Neural progenitor cell (in vitro differentiated cells): ENCODE data around the gene HS6ST3. TPM values are rescaled to one million over a fixed set of nuclear protein-coding genes. Genes with fewer than 3 reads are reported as not detected.
"Not testable (repeated sequence)": the region's sequence is repeated elsewhere in the genome, so short reads cannot be mapped to it uniquely, and the experiment has no call there.

ENCODE experiments used
- DNase-seq: peaks from one replicate; pipeline ENCODE4 v3.0.0-alpha.2; 2016; ENCODE audit warnings: low spot score
- H2AFZ ChIP-seq: fragments of 200-600 bp; sonication (generic); replicated peaks from 2 replicates; pipeline ENCODE4 v1.6.1; 2016; ENCODE audit warnings: antibody characterized with exemption
- H3F3A ChIP-seq: fragments of 200-600 bp; sonication (generic); 2 replicates; pipeline ENCODE4 v1.6.1; 2016; ENCODE audit warnings: antibody characterized with exemption, low read depth
- H3K27ac ChIP-seq: fragments of 200-600 bp; sonication (generic); 2 replicates; pipeline ENCODE4 v1.5.1; 2016; ENCODE audit warnings: mild to moderate bottlenecking
- H3K27me3 ChIP-seq: fragments of 200-600 bp; sonication (generic); 2 replicates; pipeline ENCODE4 v1.6.1; 2016; ENCODE audit warnings: mild to moderate bottlenecking, moderate library complexity
- H3K36me3 ChIP-seq: fragments of 200-600 bp; sonication (generic); 2 replicates; pipeline ENCODE4 v1.5.1; 2016
- H3K4me1 ChIP-seq: fragments of 200-600 bp; sonication (generic); 2 replicates; pipeline ENCODE4 v1.6.1; 2016; ENCODE audit warnings: mixed run types
- H3K4me2 ChIP-seq: fragments of 200-600 bp; sonication (generic); 2 replicates; pipeline ENCODE4 v1.6.1; 2016
- H3K4me3 ChIP-seq: fragments of 200-600 bp; sonication (generic); 2 replicates; pipeline ENCODE4 v1.5.1; 2016
- H3K79me2 ChIP-seq: fragments of 200-600 bp; sonication (generic); 2 replicates; pipeline ENCODE4 v1.6.1; 2016; ENCODE audit warnings: low read depth
- H3K9ac ChIP-seq: fragments of 200-600 bp; sonication (generic); 2 replicates; pipeline ENCODE4 v1.6.1; 2016
- H3K9me3 ChIP-seq: fragments of 200-600 bp; sonication (generic); 2 replicates; pipeline ENCODE4 v1.5.1; 2016; ENCODE audit warnings: low read depth
- H4K20me1 ChIP-seq: fragments of 200-600 bp; sonication (generic); 2 replicates; pipeline ENCODE4 v1.6.1; 2016; ENCODE audit warnings: low read depth
- H3K27ac Mint-ChIP-seq: 3 replicates; pipeline ENCODE4 v1.8.0; 2021; ENCODE audit warnings: mixed read lengths
- H3K27me3 Mint-ChIP-seq: 2 replicates; pipeline ENCODE4 v1.8.0; 2022; ENCODE audit warnings: low read depth, mild to moderate bottlenecking, inconsistent platforms, moderate library complexity, mixed read lengths; ENCODE audit not compliant: insufficient read depth
- H3K36me3 Mint-ChIP-seq: 3 replicates; pipeline ENCODE4 v1.8.0; 2021; ENCODE audit warnings: mixed read lengths
- H3K4me1 Mint-ChIP-seq: 3 replicates; pipeline ENCODE4 v1.8.0; 2021; ENCODE audit warnings: mixed read lengths
- H3K4me3 Mint-ChIP-seq: 3 replicates; pipeline ENCODE4 v1.8.0; 2021; ENCODE audit warnings: mild to moderate bottlenecking, moderate library complexity, mixed read lengths
- H3K9me3 Mint-ChIP-seq: 3 replicates; pipeline ENCODE4 v1.8.0; 2020; ENCODE audit warnings: mixed read lengths
- EZH2 ChIP-seq: fragments of 200-600 bp; sonication (generic); IDR thresholded peaks from 2 replicates; pipeline ENCODE4 v1.6.1; 2017; ENCODE audit warnings: antibody characterized with exemption, mild to moderate bottlenecking, moderate library complexity
- EZH2phosphoT487 ChIP-seq: fragments of 200-600 bp; sonication (generic); IDR thresholded peaks from 2 replicates; pipeline ENCODE4 v1.6.1; 2017; ENCODE audit warnings: antibody characterized with exemption
- total RNA-seq: library from RNA; depleted of rRNA; stranded (reverse); fragments of >200 nt; gene quantifications from 2 replicates; pipeline ENCODE4 v1.2.3, GENCODE V29; 2015; ENCODE audit warnings: low replicate concordance
- TF ChIP-seq, protein P1 (sequence below): fragments of 200-600 bp; sonication (generic); IDR thresholded peaks from 2 replicates; pipeline ENCODE4 v1.5.1; 2017; ENCODE audit warnings: antibody characterized with exemption, mild to moderate bottlenecking

The HS6ST3 gene
- total RNA-seq, 1 donor from 2014 or later: 0.39 TPM

DNA sequence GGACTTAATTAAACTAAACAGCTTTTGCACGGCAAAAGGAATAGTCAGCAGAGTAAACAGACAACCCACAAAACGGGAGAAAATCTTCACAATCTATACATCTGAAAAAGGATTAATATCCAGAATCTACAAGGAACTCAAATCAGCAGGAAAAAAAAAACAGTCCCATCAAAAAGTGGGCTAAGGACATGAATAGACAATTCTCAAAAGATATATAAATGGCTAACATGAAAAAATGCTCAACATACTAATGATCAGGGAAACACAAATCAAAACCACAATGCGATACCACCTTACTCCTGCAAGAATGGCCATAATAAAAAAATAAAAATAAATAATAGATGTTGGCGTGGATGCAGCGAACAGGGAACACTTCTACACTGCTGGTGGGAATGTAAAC lies 38.4 kb upstream of the HS6ST3 start:
- DNase-seq, H3F3A ChIP-seq, H3K27ac ChIP-seq, H3K9me3 ChIP-seq, H3K4me1 Mint-ChIP-seq, H3K4me3 ChIP-seq, H3K36me3 ChIP-seq, H2AFZ ChIP-seq, H4K20me1 ChIP-seq, H3K9ac ChIP-seq, H3K4me1 ChIP-seq, H3K27ac Mint-ChIP-seq, H3K27me3 Mint-ChIP-seq, H3K27me3 ChIP-seq: not testable (repeated sequence)
- H3K36me3 Mint-ChIP-seq: peaks cover 19% of the 10 kb centered on the region
- H3K4me2 ChIP-seq: peak overlapping the region; percentile 87
- peaks cover 63% of the 10 kb centered on the region for H3K79me2 ChIP-seq
- peak overlapping the region; percentile 99 for H3K4me3 Mint-ChIP-seq
- peaks cover 30% of the 10 kb centered on the region for H3K9me3 Mint-ChIP-seq

DNA sequence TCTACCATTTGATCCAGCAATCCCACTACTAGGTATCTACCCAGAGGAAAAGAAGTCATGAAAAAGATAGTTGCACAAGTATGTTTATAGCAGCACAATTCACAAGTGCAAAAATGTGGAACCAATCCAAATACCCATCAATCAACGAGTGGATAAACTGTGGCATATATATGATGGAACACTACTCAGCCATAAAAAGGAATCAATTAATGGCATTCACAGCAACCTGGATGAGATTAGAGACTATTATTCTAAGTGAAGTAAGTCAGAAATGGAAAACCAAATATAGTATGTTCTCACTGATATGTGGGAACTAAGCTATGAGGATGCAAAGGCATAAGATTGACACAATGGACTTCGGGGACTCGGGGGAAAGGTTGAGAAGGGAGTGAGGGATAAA lies 38.0 kb upstream of the HS6ST3 start:
- H3K9ac ChIP-seq, H4K20me1 ChIP-seq, DNase-seq, H3K27me3 ChIP-seq, H3K4me1 Mint-ChIP-seq, H3K27me3 Mint-ChIP-seq, H2AFZ ChIP-seq, H3F3A ChIP-seq, H3K27ac ChIP-seq, H3K9me3 ChIP-seq, H3K4me1 ChIP-seq, H3K36me3 ChIP-seq, H3K27ac Mint-ChIP-seq: not testable (repeated sequence)
- Histone ChIP-seq H3K4me2 (peak overlapping the region; percentile 87), H3K4me3 (peak overlapping the region; percentile 88), H3K79me2 (peaks cover 58% of the 10 kb centered on the region)
- peaks cover 30% of the 10 kb centered on the region for H3K9me3 Mint-ChIP-seq
- peaks cover 19% of the 10 kb centered on the region for H3K36me3 Mint-ChIP-seq
- peak overlapping the region; percentile 99 for H3K4me3 Mint-ChIP-seq

DNA sequence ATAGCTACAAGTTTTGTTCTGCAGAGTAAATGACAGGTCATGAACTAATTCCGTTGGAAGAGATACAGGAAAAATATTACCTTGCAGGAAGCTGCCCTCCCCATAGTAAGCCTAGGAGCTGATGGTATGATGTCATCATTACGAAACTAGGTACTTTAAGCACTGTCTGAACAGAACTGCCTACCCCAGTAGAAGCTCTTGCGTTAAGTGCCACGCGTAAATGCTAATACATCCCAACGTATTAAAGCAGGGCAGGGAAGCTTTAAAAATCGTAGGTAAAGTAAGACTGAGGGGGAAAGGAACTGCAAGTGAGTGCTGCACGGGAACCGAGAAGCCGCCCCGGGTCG lies 37.3 kb upstream of the HS6ST3 start:
- Histone ChIP-seq H3K4me1 (peaks cover 3% of the 10 kb centered on the region), H4K20me1 (no peaks in the 10 kb centered on the region), H3F3A (peaks cover 4% of the 10 kb centered on the region), H3K36me3 (no peaks in the 10 kb centered on the region), H3K27ac (no peak overlapping the region), H3K9me3 (no peaks in the 10 kb centered on the region), H3K9ac (peak overlapping the region; percentile 40), H3K79me2 (peaks cover 51% of the 10 kb centered on the region), H2AFZ (peak overlapping the region; percentile 100), H3K4me3 (peak overlapping the region; percentile 88), H3K4me2 (peak overlapping the region; percentile 87), H3K27me3 (no peaks in the 10 kb centered on the region)
- DNase-seq: no peak
- Mint-ChIP-seq H3K4me1 (peaks cover 4% of the 10 kb centered on the region), H3K9me3 (peaks cover 25% of the 10 kb centered on the region), H3K27me3 (no peaks in the 10 kb centered on the region), H3K4me3 (peak overlapping the region; percentile 99), H3K36me3 (peaks cover 19% of the 10 kb centered on the region), H3K27ac (peak overlapping the region; percentile 70)
- TF ChIP-seq, protein P1, sequence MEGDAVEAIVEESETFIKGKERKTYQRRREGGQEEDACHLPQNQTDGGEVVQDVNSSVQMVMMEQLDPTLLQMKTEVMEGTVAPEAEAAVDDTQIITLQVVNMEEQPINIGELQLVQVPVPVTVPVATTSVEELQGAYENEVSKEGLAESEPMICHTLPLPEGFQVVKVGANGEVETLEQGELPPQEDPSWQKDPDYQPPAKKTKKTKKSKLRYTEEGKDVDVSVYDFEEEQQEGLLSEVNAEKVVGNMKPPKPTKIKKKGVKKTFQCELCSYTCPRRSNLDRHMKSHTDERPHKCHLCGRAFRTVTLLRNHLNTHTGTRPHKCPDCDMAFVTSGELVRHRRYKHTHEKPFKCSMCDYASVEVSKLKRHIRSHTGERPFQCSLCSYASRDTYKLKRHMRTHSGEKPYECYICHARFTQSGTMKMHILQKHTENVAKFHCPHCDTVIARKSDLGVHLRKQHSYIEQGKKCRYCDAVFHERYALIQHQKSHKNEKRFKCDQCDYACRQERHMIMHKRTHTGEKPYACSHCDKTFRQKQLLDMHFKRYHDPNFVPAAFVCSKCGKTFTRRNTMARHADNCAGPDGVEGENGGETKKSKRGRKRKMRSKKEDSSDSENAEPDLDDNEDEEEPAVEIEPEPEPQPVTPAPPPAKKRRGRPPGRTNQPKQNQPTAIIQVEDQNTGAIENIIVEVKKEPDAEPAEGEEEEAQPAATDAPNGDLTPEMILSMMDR: no peak
- TF ChIP-seq EZH2 (no peak), EZH2phosphoT487 (no peak)

DNA sequence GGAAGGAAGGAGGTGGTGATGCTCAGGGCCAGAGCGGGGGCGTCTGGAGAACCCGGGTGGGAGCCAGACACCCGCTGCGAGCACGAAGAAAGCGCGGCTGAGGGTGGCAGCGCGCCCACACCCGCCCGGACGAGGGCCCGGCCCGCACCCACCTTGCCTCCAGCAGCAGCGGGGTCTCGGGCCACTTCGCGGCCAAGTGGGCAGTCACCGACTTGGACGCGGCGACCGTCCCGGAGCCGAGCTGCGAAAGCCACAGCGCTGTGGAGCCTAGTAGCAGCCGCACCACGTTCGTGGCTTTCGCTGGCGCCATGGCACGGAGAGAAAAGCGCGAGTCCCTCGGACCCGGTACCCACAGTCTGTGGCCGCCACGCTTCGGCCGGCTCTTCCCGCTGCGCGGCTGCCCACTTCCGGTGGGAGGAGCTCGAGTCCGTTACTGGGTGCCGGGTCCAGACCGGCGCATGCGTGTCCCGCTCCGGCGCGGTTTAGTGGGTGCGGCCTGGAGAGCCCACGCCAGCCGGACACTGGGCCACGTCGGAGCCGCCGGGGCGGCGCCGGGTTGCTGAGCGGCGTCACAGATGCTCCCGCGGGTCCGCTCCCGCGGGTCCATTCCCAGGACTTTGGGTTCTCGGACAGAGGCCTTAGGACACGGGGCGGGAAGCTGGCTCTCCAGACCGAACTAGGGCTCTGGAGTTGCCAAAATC lies 36.8 kb upstream of the HS6ST3 start, which contains the start of gene UGGT2:
UGGT2 (minus strand) TSS at position 399 of the 701 bp plus-strand sequence; CDS start at position 310, 89 bp downstream.
- H3K27me3 Mint-ChIP-seq: no peaks in the 10 kb centered on the region
- H3K4me1 ChIP-seq: peaks cover 3% of the 10 kb centered on the region
- H3K9me3 Mint-ChIP-seq: peaks cover 21% of the 10 kb centered on the region
- H3K4me3 Mint-ChIP-seq: peak within 1 kb of the TSS; percentile 99
- peak; percentile 90 for DNase-seq
- H3K9ac ChIP-seq: peak within 1 kb of the TSS; percentile 52
- TF ChIP-seq EZH2phosphoT487: no peak
- TF ChIP-seq EZH2: no peak
- TF ChIP-seq, protein P1: no peak
- no peaks in the 10 kb centered on the region for H3K27me3 ChIP-seq
- H2AFZ ChIP-seq: peak within 1 kb of the TSS; percentile 100
- peak within 1 kb of the TSS; percentile 87 for H3K4me2 ChIP-seq
- H3K36me3 ChIP-seq: no peaks in the 10 kb centered on the region
- H3K4me3 ChIP-seq: peak within 1 kb of the TSS; percentile 88
- H4K20me1 ChIP-seq: no peaks in the 10 kb centered on the region
- peaks cover 46% of the 10 kb centered on the region for H3K79me2 ChIP-seq
- H3K4me1 Mint-ChIP-seq: peaks cover 4% of the 10 kb centered on the region
- H3K27ac Mint-ChIP-seq: peak within 1 kb of the TSS; percentile 70
- H3F3A ChIP-seq: peaks cover 4% of the 10 kb centered on the region
- peaks cover 16% of the 10 kb centered on the region for H3K36me3 Mint-ChIP-seq
- peak within 1 kb of the TSS; percentile 53 for H3K27ac ChIP-seq
- H3K9me3 ChIP-seq: no peaks in the 10 kb centered on the region
